GM23248 (cell line): Measurements from ENCODE around the gene TMPRSS7.

Source experiments
- EZH2 ChIP-seq: fragments of 200-600 bp; sonication (generic); IDR thresholded peaks from 2 replicates; pipeline ENCODE4 v1.6.1; 2018; ENCODE audit warnings: antibody characterized with exemption, mild to moderate bottlenecking; ENCODE audit not compliant: insufficient read depth, poor library complexity, severe bottlenecking
- EZH2phosphoT487 ChIP-seq: fragments of 200-600 bp; sonication (generic); IDR thresholded peaks from 2 replicates; pipeline ENCODE4 v1.6.1; 2018; ENCODE audit warnings: antibody characterized with exemption, moderate library complexity, mild to moderate bottlenecking, low read depth; ENCODE audit not compliant: insufficient read depth

DNA sequence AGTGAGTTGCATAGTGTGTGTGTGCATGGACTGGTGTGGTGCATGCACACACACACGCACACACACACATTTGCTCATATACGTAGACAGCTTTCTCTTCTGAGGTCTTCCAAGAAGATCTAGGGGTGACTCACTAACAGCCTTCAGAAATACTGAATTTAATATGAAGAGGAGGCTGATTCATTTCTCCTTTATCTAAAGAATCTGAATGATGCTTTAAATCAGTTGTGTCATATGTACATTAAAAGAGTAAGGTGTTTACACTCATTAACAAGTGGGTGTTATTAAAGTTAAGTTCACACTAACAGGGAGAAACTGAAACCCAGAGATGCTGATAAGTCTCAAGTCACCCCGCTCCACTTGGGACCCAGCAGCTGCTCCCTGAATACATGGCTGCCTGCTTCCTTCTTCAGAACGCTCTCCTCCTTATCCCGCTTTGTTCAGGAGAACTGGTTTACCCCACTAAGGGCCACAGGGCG lies 22.0 kb downstream of the TMPRSS7 start:
- TF ChIP-seq EZH2 (no peak), EZH2phosphoT487 (no peak)
